Muscle of arm (tissue), 12 donors: ENCODE measurements around the gene ZNF883. TPM values are rescaled to one million over a fixed set of nuclear protein-coding genes. Genes with fewer than 3 reads are reported as not detected.
A peak's percentile ranks its signal among the peaks of the same experiment; 100 is the strongest.

Experiments
- DNase-seq: peaks from one replicate; pipeline ENCODE4 v3.0.0-alpha.2; 2013
- polyA plus RNA-seq, 12 donors: library from polyadenylated mRNA; unstranded; fragments of 120-200 nt; gene quantifications; one replicate each; pipeline ENCODE4 v1.2.1, GENCODE V29; 2013; ENCODE audit not compliant: insufficient read length in 12 of 12

The ZNF883 gene
- polyA plus RNA-seq, 12 donors: 2.1 to 9.6 (median 5.1) TPM; not detected in 2

DNA sequence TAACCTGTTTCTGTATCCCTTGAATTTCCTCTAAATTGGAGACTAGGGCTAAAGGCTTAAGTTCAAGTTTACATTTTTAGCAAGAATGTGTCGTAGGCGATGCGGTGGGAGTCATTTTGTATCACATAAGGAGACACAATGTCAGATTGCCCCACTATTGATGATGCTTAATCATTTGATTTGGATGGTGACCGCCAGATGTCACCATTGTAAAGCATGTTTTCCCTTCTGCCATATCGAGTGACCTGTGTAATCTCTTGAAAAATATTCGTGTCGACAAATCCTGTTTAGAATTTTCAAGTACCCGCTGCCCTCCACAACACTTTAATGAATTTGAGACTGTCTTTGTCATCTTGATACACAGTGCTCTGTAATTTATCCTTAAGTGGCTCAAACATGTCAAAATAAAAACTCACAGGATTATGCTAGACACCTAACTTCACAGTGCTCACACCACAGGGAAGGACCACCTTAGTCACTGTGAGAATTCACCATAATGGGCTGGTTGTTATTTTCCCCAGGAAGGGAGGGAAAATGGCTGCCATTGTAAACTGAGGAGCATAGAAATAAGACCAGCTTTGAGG, 86.8 kb downstream of the ZNF883 start:
- DNase-seq: peak; percentile 25

GRCh38 chr9:112921549-112921948, 90.4 kb downstream of the ZNF883 start:
- DNase-seq: peak; percentile 5

DNA sequence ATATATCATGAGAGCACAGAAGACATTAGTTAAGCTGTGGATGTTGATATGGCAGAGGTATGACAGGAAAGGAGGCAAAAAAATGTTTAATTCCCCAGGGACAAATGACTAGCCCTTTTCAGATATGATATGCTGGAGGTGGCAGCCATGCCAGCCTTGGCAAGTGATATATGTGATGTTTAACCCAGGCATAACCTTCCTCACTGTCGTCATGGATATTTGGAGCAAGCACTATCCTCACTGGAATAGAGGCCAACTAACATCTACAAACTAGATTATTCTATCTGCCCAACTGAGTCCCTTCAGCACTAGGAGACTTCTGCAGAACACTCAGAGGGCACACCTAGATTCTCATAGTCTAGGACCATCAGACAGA, 94.0 kb downstream of the ZNF883 start:
- DNase-seq: no peak

DNA sequence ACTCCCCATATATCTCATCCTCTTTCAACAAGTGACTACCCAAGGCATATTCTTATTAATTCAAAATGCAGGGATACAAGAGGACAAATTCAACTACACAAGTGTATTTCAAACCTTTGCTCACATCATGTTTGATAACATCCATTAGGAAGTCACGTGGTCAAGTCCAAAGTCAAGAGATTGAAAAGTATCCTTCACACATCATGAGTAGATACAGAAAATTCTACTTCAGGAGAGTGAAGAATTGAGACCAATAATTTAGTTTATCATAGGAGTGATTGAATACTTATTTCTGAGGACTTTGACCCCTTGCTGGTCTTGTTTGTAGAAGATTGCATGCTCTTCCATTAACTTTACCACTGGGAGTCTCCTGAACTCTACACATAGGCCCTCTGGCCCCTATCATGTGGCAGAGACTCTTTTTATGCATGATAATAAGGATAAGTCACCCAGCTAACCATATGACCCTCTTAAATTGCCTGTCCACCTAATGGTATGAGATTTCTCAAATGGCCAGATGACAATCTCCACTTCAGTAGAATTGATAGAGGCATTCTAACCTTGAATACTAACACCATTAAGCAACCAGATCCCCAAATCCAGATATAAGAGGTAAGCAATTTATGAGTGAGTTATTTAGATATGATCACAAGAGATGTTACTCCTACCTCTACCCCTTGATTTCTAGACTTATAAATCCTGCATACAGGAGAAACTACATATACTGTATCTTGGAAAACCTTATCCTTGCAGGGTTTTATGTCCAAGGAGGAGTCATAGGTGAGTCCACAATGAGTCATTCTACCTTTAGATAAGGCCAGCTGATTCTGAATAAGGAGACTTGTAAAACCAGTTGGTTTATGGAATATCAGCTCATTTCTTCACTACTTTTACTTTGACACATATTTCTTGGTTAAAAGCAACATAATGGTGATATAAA, 94.7 kb downstream of the ZNF883 start:
- DNase-seq: no peak

DNA sequence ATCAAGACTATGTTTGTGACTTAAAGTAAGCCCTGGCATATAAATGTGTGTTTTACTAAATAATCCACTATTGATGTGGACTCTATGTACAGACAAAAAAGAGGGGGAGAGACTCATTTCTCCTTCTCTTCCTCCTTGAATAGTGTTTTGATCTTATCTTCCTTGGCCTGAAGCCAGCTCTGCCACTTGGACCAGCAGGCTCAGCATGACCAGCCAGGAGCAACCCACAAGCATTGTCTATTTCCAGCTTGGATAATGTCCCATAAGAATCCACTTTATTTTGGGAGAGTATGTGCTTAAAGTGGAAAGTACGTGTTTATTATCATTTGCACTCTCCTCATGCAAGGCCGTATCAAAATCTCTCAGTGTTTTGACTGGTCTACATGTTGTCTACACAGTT, 97.5 kb downstream of the ZNF883 start:
- DNase-seq: no peak

DNA sequence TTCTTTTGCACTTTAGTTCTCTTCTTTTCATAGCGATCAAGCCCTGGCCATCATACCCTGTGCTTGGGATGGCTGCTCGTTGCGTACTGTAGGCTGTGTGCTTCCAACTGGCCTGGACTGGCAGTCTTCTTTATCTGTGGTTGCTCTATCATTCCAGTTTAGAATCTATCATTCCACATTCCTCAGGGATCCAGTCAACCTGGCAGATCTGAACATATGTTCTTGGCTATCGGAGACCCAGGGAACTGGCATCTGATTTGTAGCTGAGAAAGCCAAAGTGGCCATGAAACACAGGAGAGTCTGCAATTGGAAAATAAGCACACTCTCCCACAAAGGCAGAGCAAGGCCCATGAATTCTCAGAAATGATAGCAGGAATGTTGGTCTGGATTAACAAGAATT, 98.7 kb downstream of the ZNF883 start:
- no peak for DNase-seq

- DNase-seq: no peak
Observed at GRCh38 chr9:112912636-112913035, 99.4 kb downstream of the ZNF883 start.

GRCh38 chr9:112911736-112912135, 100.3 kb downstream of the ZNF883 start:
- no peak for DNase-seq

Other genes with a start within 250 kb of the ZNF883 start
- gene SLC46A2, start 121.3 kb downstream of the ZNF883 start, polyA plus RNA-seq: under 1 TPM in 5 of 12 donors, not detected in 7; 0.18 to 0.31 (median 0.21) TPM
- 1 to 10 TPM in 11 of 12 donors, not detected in 1; 2.8 to 7.1 (median 4.9) TPM for gene ZFP37, start 44.5 kb upstream of the ZNF883 start, polyA plus RNA-seq
- gene SLC31A2, start 138.8 kb upstream of the ZNF883 start, polyA plus RNA-seq: 1 to 10 TPM in 10 of 12 donors, not detected in 2; 2.3 to 4.3 (median 3.1) TPM
- gene FKBP15, start 209.1 kb upstream of the ZNF883 start, polyA plus RNA-seq: 10 to 100 TPM in 11 of 12 donors, not detected in 1; 17.6 to 30.8 (median 22.3) TPM
- gene SLC31A1, start 209.4 kb upstream of the ZNF883 start, polyA plus RNA-seq: 10 to 100 TPM in 7 of 12 donors, 1 to 10 TPM in 4, not detected in 1; 7.3 to 15.7 (median 11.1) TPM